IMR-90 (cell line): Measurements from ENCODE around the gene TMEM135. TPM values are rescaled to one million over a fixed set of nuclear protein-coding genes. Genes with fewer than 3 reads are reported as not detected.

ENCODE experiments used
- ATAC-seq: fragments of 200-7000 bp; cut with Tn5 transposase; 2 replicates; pipeline ENCODE4 v1.9.1; 2020; ENCODE audit warnings: low read depth, mild to moderate bottlenecking, moderate library complexity
- BruUV-seq: library from RNA; stranded (reverse); fragments of 400-500 nt; replicated peaks from 2 replicates; lab custom pipeline; 2021; lab: Mats Ljungman, UMichigan
- CTCF ChIA-PET: fragments of 300-600 bp; formaldehyde crosslinking; extraction: SDS; loops from one replicate; lab custom pipeline; 2021; ENCODE audit warnings: antibody characterized with exemption; lab: Yijun Ruan, JAX
- POLR2A ChIA-PET: fragments of 300-600 bp; sonication (Branson Sonifier 250); formaldehyde crosslinking; loops from one replicate; lab custom pipeline; 2022; ENCODE audit warnings: antibody characterized with exemption; ENCODE audit not compliant: unreplicated experiment; lab: Charles Lee
- DNase-seq: peaks from one replicate; pipeline ENCODE4 v3.0.0; 2013
- H2AFZ ChIP-seq: replicated peaks from 2 replicates; pipeline ENCODE3; 2013; ENCODE audit warnings: low read length, mild to moderate bottlenecking; ENCODE audit not compliant: poor library complexity
- H2AK5ac ChIP-seq: 2 replicates; pipeline ENCODE4 v1.6.1; 2013; ENCODE audit warnings: low read depth, low read length, inconsistent platforms
- H2AK9ac ChIP-seq: replicated peaks from 2 replicates; pipeline ENCODE3; 2013; ENCODE audit warnings: mild to moderate bottlenecking, low read depth, low read length, moderate library complexity; ENCODE audit not compliant: poor library complexity
- H2BK120ac ChIP-seq: 2 replicates; pipeline ENCODE4 v1.6.1; 2013; ENCODE audit warnings: low read depth, low read length, inconsistent platforms
- H2BK15ac ChIP-seq: 3 replicates; pipeline ENCODE4 v1.6.1; 2013; ENCODE audit warnings: low read depth, low read length, inconsistent platforms
- H2BK20ac ChIP-seq: 2 replicates; pipeline ENCODE4 v1.6.1; 2013; ENCODE audit warnings: low read depth, mild to moderate bottlenecking, inconsistent platforms, low read length, moderate library complexity
- H2BK5ac ChIP-seq: 2 replicates; pipeline ENCODE4 v1.6.1; 2013; ENCODE audit warnings: mild to moderate bottlenecking, low read depth, low read length, inconsistent platforms; ENCODE audit not compliant: poor library complexity, severe bottlenecking
- H3K14ac ChIP-seq: replicated peaks from 2 replicates; pipeline ENCODE4 v1.6.1; 2013; ENCODE audit warnings: low read depth, low read length, inconsistent platforms
- H3K18ac ChIP-seq: 2 replicates; pipeline ENCODE4 v1.6.1; 2013; ENCODE audit warnings: low read depth, low read length, control low read depth
- H3K23ac ChIP-seq: 2 replicates; pipeline ENCODE4 v1.6.1; 2013; ENCODE audit warnings: low read depth, low read length, inconsistent platforms
- H3K27ac ChIP-seq: 2 replicates; pipeline ENCODE4 v1.5.1; 2013; ENCODE audit warnings: mild to moderate bottlenecking, control low read depth, low read length; ENCODE audit not compliant: insufficient read depth
- H3K27me3 ChIP-seq: 2 replicates; pipeline ENCODE4 v1.6.1; 2013; ENCODE audit warnings: low read length; ENCODE audit not compliant: control insufficient read depth, insufficient read depth
- H3K36me3 ChIP-seq: 2 replicates; pipeline ENCODE4 v1.6.1; 2013; ENCODE audit warnings: low read length, mixed read lengths; ENCODE audit not compliant: control insufficient read depth, insufficient read depth
- H3K4ac ChIP-seq: 2 replicates; pipeline ENCODE4 v1.6.1; 2013; ENCODE audit warnings: low read depth, low read length, inconsistent platforms
- H3K4me1 ChIP-seq: 2 replicates; pipeline ENCODE4 v1.6.1; 2013; ENCODE audit warnings: low read length, mixed read lengths; ENCODE audit not compliant: control insufficient read depth, insufficient read depth
- H3K4me2 ChIP-seq: 2 replicates; pipeline ENCODE4 v1.6.1; 2013; ENCODE audit warnings: low read depth, mild to moderate bottlenecking, control low read depth, low read length, moderate library complexity
- H3K4me3 ChIP-seq: 2 replicates; pipeline ENCODE4 v1.5.1; 2013; ENCODE audit warnings: low read depth, mild to moderate bottlenecking, control low read depth, low read length, moderate library complexity; ENCODE audit not compliant: insufficient read depth
- H3K56ac ChIP-seq: 2 replicates; pipeline ENCODE4 v1.6.1; 2013; ENCODE audit warnings: low read length, inconsistent platforms; ENCODE audit not compliant: insufficient read depth; ENCODE audit errors: extremely low read depth
- H3K79me1 ChIP-seq, 2 experiments: 2 replicates each; pipeline ENCODE4 v1.6.1; 2013; ENCODE audit warnings: low read length in 2 of 2, inconsistent platforms in 1 of 2, low read depth in 1 of 2
- H3K9ac ChIP-seq: 2 replicates; pipeline ENCODE4 v1.6.1; 2013; ENCODE audit warnings: low read depth, low read length, control low read depth
- H3K9me1 ChIP-seq: 2 replicates; pipeline ENCODE4 v1.6.1; 2013; ENCODE audit warnings: low read length, inconsistent platforms; ENCODE audit not compliant: insufficient read depth
- H3K9me3 ChIP-seq: 2 replicates; pipeline ENCODE4 v1.6.1; 2013; ENCODE audit warnings: low read length; ENCODE audit not compliant: control insufficient read depth, insufficient read depth
- H4K20me1 ChIP-seq: 2 replicates; pipeline ENCODE4 v1.6.1; 2013; ENCODE audit warnings: low read length, inconsistent platforms; ENCODE audit not compliant: insufficient read depth
- H4K5ac ChIP-seq: 2 replicates; pipeline ENCODE4 v1.6.1; 2013; ENCODE audit warnings: mild to moderate bottlenecking, low read depth, low read length, control low read depth
- H4K8ac ChIP-seq, 2 experiments: 2 replicates each; pipeline ENCODE4 v1.6.1; 2013; ENCODE audit warnings: low read depth in 2 of 2, low read length in 2 of 2, control low read depth in 1 of 2, inconsistent platforms in 1 of 2
- H4K91ac ChIP-seq: 2 replicates; pipeline ENCODE4 v1.6.1; 2013; ENCODE audit warnings: low read depth, low read length, inconsistent platforms; ENCODE audit not compliant: insufficient read depth
- BHLHE40 ChIP-seq: fragments of 150-350 bp; IDR thresholded peaks from 2 replicates; pipeline ENCODE4 v1.6.1; 2016; ENCODE audit warnings: mild to moderate bottlenecking, low read depth, low read length
- CHD1 ChIP-seq: IDR thresholded peaks from 2 replicates; pipeline ENCODE4 v1.6.1; 2012; ENCODE audit warnings: low read depth, low read length, improper control_type of control experiment
- FOS ChIP-seq: fragments of 150-350 bp; IDR thresholded peaks from 2 replicates; pipeline ENCODE4 v1.6.1; 2016; ENCODE audit warnings: low read depth, low read length
- MAZ ChIP-seq: IDR thresholded peaks from 2 replicates; pipeline ENCODE4 v1.6.1; 2012; ENCODE audit warnings: low read depth, mild to moderate bottlenecking, low read length, improper control_type of control experiment, moderate library complexity, borderline replicate concordance
- POLR2A ChIP-seq: IDR thresholded peaks from 2 replicates; pipeline ENCODE4 v1.6.1; 2012; ENCODE audit warnings: mild to moderate bottlenecking, low read depth, low read length
- RAD21 ChIP-seq: IDR thresholded peaks from 2 replicates; pipeline ENCODE4 v1.6.1; 2012; ENCODE audit warnings: low read length, improper control_type of control experiment
- RFX5 ChIP-seq: IDR thresholded peaks from 2 replicates; pipeline ENCODE4 v1.8.0; 2012; ENCODE audit warnings: low read depth, mild to moderate bottlenecking, low read length, moderate library complexity
- USF2 ChIP-seq: fragments of 150-350 bp; IDR thresholded peaks from 2 replicates; pipeline ENCODE4 v1.6.1; 2017; ENCODE audit warnings: mild to moderate bottlenecking, antibody characterized with exemption, low read length, low read depth
- WGBS, 2 experiments: methylation state at CpG; one replicate each; pipeline versions ENCODE4 v1.1.5 to v1.1.7; 2013; ENCODE audit warnings: missing lambda C conversion rate in 2 of 2; ENCODE audit not compliant: insufficient read length in 1 of 2; ENCODE audit errors: extremely low coverage in 2 of 2; 5-methylcytosine and 5-hydroxymethylcytosine counted together
- dilution Hi-C: fragments of 300-500 bp; cut with HindIII; formaldehyde crosslinking; loops from one replicate; pipeline ENCODE4 v1.14.3; 2018; ENCODE audit warnings: low sequenced_read_pairs; ENCODE audit not compliant: unreplicated experiment
- in situ Hi-C: fragments of 300-500 bp; cut with MboI; formaldehyde crosslinking; loops from 3 replicates; pipeline ENCODE4 v1.14.3; 2019; ENCODE audit warnings: low sequenced_read_pairs, inconsistent platforms, mixed read lengths
- intact Hi-C: fragments of 100-400 bp; cut with micrococcal nuclease; formaldehyde crosslinking; loops from 2 replicates; pipeline ENCODE4 v1.10.0; 2022
- polyA plus RNA-seq, 3 experiments: library from polyadenylated mRNA; depleted of rRNA; stranded (reverse); fragments of >200 nt; gene quantifications; 2 replicates each; pipeline ENCODE4 v1.2.3, GENCODE V29; 2012; ENCODE audit warnings: low replicate concordance in 1 of 3
- total RNA-seq: library from RNA; depleted of rRNA; stranded (reverse); fragments of >200 nt; gene quantifications from 2 replicates; pipeline ENCODE4 v1.2.3, GENCODE V29; 2012

Gene TMEM135
- total and polyA plus RNA-seq, 2 of the 4 experiments (the other 2 are of a cell fraction), result 3.9 to 5.9 TPM

DNA sequence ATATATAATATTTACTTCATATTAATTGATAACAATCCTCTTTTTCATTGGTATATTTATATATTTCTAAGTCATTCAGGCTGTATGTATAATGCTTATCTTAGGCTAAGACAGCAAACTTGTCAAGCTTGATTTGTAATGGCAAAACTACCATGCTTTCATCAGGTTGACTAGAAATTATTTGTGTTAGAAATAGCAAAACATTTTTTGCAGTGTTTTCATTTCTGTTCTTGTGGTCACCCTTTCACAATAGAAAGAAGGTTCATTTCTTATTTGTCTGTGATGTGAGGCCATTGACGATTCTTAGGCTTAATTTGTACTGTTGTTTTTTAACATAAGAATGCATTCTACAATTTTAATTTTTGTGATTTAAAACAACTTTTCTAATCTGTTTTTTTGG is 197.6 kb downstream of the TMEM135 start:
- dilution Hi-C loops (no loop called here), in situ Hi-C loops (no loop called here), intact Hi-C loops (no loop called here)
- no peaks in the 10 kb centered on the region for H4K20me1 ChIP-seq
- H3K27me3 ChIP-seq, result no peaks in the 10 kb centered on the region
- no peak overlapping the region for H3K4me2 ChIP-seq
- ChIA-PET POLR2A (no interaction called here), CTCF (interaction anchor here (1.1 kb wide), 1 partner anchor 13 kb away, joined by 3 read pairs; no protein-coding TSS in a partner anchor)
- ATAC-seq (no peak), DNase-seq (no peak)
- no peak overlapping the region for H3K27ac ChIP-seq
- no peaks in the 10 kb centered on the region for H3K9me1 ChIP-seq
- no peak overlapping the region for H2BK120ac ChIP-seq
- no peaks in the 10 kb centered on the region for H3K4me1 ChIP-seq
- no peak overlapping the region for H2BK15ac ChIP-seq
- no peak overlapping the region for H2BK20ac ChIP-seq
- H3K36me3 ChIP-seq, result no peaks in the 10 kb centered on the region
- no peak overlapping the region for H3K4me3 ChIP-seq
- no peak overlapping the region for H2AK9ac ChIP-seq
- no peak overlapping the region for H4K5ac ChIP-seq
- no peak overlapping the region for H2AK5ac ChIP-seq
- H2AFZ ChIP-seq, result no peak overlapping the region
- no peak overlapping the region for H3K18ac ChIP-seq
- H3K56ac ChIP-seq, result no peak overlapping the region
- H3K4ac ChIP-seq, result no peak overlapping the region
- no TSS peak for BruUV-seq
- H3K14ac ChIP-seq, result no peak overlapping the region
- no peak overlapping the region for H2BK5ac ChIP-seq
- no peak overlapping the region for H4K8ac ChIP-seq
- no peak for TF ChIP-seq RAD21
- TF ChIP-seq FOS, result no peak
- TF ChIP-seq BHLHE40, result no peak
- no peak for TF ChIP-seq CHD1
- TF ChIP-seq USF2, result no peak
- TF ChIP-seq POLR2A, result no peak
- TF ChIP-seq RFX5, result no peak
- TF ChIP-seq MAZ, result no peak
- H3K9me3 ChIP-seq, result peaks cover 7% of the 10 kb centered on the region
- no peak overlapping the region for H4K91ac ChIP-seq
- no CpG with 5 or more reads among the region's 1 CpG for WGBS, 2 experiments
- H3K9ac ChIP-seq, result no peak overlapping the region
- H3K23ac ChIP-seq, result no peak overlapping the region
- no peaks in the 10 kb centered on the region for H3K79me1 ChIP-seq
